ENCODE results near the gene ARF3. TPM values are rescaled to one million over a fixed set of nuclear protein-coding genes. Genes with fewer than 3 reads are reported as not detected.
A peak's percentile ranks its signal among the peaks of the same experiment; 100 is the strongest.

Gene ARF3
- polyA plus RNA-seq, 2 of the 4 experiments (the other 2 are of a cell fraction), result 138 to 287 TPM

- FAIRE-seq, result no peak
- DNase-seq (ENCODE audit: low read depth in 1 of 2, low spot score in 1 of 2), result no peak
- whole genome bisulfite sequencing (ENCODE audit: missing lambda C conversion rate), result 46% methylated on average over 20 of the region's 20 CpGs
- CTCF ChIA-PET, result interaction anchor here (0.6 to 6.8 kb wide), 32 partner anchors 9 to 456 kb away, joined by 3 to 107 read pairs (median 6); partner anchors contain the start of genes ARF3, DDX23, FKBP11 and WNT1
- H3K4me2 ChIP-seq, result peak overlapping the region; percentile 89
- TF ChIP-seq RAD21 (conservative IDR thresholded peaks at IDR 0.05 in 1 of 2, IDR thresholded peaks at IDR 0.05 in 1 of 2) (no peak), ELK1 (IDR thresholded peaks at IDR 0.05; ENCODE audit: low read depth, low read length) (no peak), CEBPB (IDR thresholded peaks at IDR 0.05) (0 out of 4 replicates have a peak, but pooled peaks of 1 of the 2 experiments have one; percentile 15), NFE2L2 (conservative IDR thresholded peaks at IDR 0.05; ENCODE audit: low read length) (no peak), HOXB5 (CRISPR knock-in tag; IDR thresholded peaks at IDR 0.05) (no peak), PHF8 (IDR thresholded peaks at IDR 0.05; ENCODE audit: borderline replicate concordance, low read depth) (no peak), RCOR1 (IDR thresholded peaks at IDR 0.05; ENCODE audit: low read depth, low read length) (no peak), KDM5A (IDR thresholded peaks at IDR 0.05) (no peak), BCL3 (IDR thresholded peaks at IDR 0.05) (no peak), FOXS1 (CRISPR knock-in tag; IDR thresholded peaks at IDR 0.05) (no peak), NPAS2 (CRISPR knock-in tag; IDR thresholded peaks at IDR 0.05; ENCODE audit: borderline replicate concordance) (no peak), ZC3H11A (IDR thresholded peaks at IDR 0.05) (peak; percentile 100), EP300 (IDR thresholded peaks at IDR 0.05) (no peak), HOXA7 (CRISPR knock-in tag; IDR thresholded peaks at IDR 0.05) (no peak), JUNB (IDR thresholded peaks at IDR 0.05) (no peak)
- no peak for ATAC-seq
- POLR2A ChIA-PET, result interaction anchor here (0.9 to 1.4 kb wide), 3 partner anchors 38 to 54 kb away, joined by 3 to 12 read pairs (median 5); partner anchors contain the start of genes ARF3, DDX23 and RND1
- peaks cover 14% of the 10 kb centered on the region; the same call in 2 of the 3 replicates for H3K4me1 ChIP-seq
- H3K4me3 ChIP-seq, result peak overlapping the region; percentile 52
- no peaks in the 10 kb centered on the region for H3K9me3 ChIP-seq
- peak overlapping the region in 1 of 2 experiments; percentile 44; a peak in 2 of 6 replicates for H3K27ac ChIP-seq
Measured at GRCh38 chr12:48903363-48903981, 53.8 kb downstream of the ARF3 start.

- no peak for FAIRE-seq
- DNase-seq (ENCODE audit: low read depth in 1 of 2, low spot score in 1 of 2), result no peak
- WGBS (ENCODE audit: missing lambda C conversion rate), result 76% methylated on average over 2 of the region's 2 CpGs
- H3K4me1 ChIP-seq, result 0 out of 3 replicates have a peak, but pooled peaks cover 4% of the 10 kb centered on the region
- TF ChIP-seq NR3C1 (IDR thresholded peaks at IDR 0.05), result no peak
- TF ChIP-seq CHD2 (IDR thresholded peaks at IDR 0.05; ENCODE audit: low read length, partially characterized antibody), result no peak
- no peak for TF ChIP-seq MYC (IDR thresholded peaks at IDR 0.05; ENCODE audit: borderline replicate concordance, low read length)
- TF ChIP-seq MAZ (IDR thresholded peaks at IDR 0.05; ENCODE audit: borderline replicate concordance, low read depth, low read length), result no peak
- TF ChIP-seq FOSL2 (IDR thresholded peaks at IDR 0.05), result no peak
- TF ChIP-seq FOSL2 (CRISPR knock-in tag; IDR thresholded peaks at IDR 0.05), result no peak
- TF ChIP-seq RCOR1 (IDR thresholded peaks at IDR 0.05; ENCODE audit: low read depth, low read length), result no peak
- ChIA-PET POLR2A (interaction anchor here (0.7 to 3.1 kb wide), 2 partner anchors 13 to 36 kb away, joined by 11 to 19 read pairs; partner anchors contain the start of gene RND1), CTCF (interaction anchor here (0.6 to 6.8 kb wide), 12 partner anchors 11 to 1164 kb away, joined by 3 to 107 read pairs (median 3); partner anchors contain the start of genes DDX23, FKBP11 and RND1)
- no peaks in the 10 kb centered on the region for H3K9me3 ChIP-seq
- no peak overlapping the region for H3K4me2 ChIP-seq
- H3K4me3 ChIP-seq, result no peak overlapping the region
- peak; percentile 17 to 51; a peak in 2 of 6 replicates for ATAC-seq
- H3K27ac ChIP-seq, result no peak overlapping the region
Measured at GRCh38 chr12:48901278-48901677, 56.0 kb downstream of the ARF3 start.
